ENCODE data around the gene PDPK1. TPM values are rescaled to one million over a fixed set of nuclear protein-coding genes. Genes with fewer than 3 reads are reported as not detected.
"Not testable (repeated sequence)": the region's sequence is repeated elsewhere in the genome, so short reads cannot be mapped to it uniquely, and the experiment has no call there.

Gene PDPK1
- total RNA-seq, 2 experiments from 2014 or later: 14.4 to 40.6 TPM

DNA sequence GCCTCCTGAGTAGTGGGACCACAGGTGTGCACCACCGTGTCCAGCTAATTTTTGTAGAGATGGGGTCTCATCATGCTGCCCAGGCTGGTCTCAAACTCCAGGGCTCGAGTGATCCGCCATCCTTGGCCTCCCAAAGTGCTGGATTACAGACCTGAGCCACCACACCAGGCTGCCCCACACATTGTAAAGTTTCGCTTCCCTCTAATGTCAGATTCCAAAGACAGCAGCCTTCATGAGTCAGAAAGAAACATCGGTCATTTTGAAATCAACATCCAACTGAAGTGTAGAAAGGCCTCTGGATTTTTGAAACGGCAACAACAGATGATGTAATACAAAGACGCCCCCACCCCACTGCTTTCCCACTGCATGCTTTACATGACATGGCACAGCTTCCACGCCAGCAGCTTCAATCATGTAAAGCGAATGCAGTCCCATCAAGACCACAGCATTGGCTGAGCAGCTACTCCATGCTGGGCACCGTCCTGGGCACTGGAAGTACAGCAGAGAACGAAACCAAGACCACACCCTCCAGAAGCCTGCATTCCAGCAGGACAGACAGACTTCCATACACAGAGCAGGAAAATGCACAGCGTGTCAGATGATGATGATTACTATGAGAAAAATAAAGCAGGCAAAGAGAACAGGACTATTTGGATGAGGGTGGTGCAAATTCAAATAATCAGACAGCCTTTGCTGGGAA lies 107.1 kb downstream of the PDPK1 start:
- H4K20me1 ChIP-seq (ENCODE audit: insufficient read depth, low read length); H3K9me3 ChIP-seq (ENCODE audit: low read length); H3K9me2 ChIP-seq (ENCODE audit: insufficient read depth, low read length); H3K79me2 ChIP-seq (ENCODE audit: insufficient read depth, low read depth, low read length); H3K4me2 ChIP-seq (ENCODE audit: low read length); H3K36me3 ChIP-seq (ENCODE audit: insufficient read depth, low read length); H3K4me1 ChIP-seq (ENCODE audit: insufficient read depth, low read length, poor library complexity, severe bottlenecking); H3K27ac ChIP-seq (ENCODE audit: low read depth, low read length, poor library complexity, severe bottlenecking); intact Hi-C loops (cut with micrococcal nuclease; ENCODE audit: unreplicated experiment); DNase-seq (ENCODE audit: low spot score); POLR2A ChIA-PET; H3K4me3 ChIP-seq (ENCODE audit: low read depth, low read length, poor library complexity, severe bottlenecking); H2AFZ ChIP-seq (ENCODE audit: low read length); BruUV-seq (replicated peaks); CTCF ChIA-PET (ENCODE audit: unreplicated experiment): not testable (repeated sequence)

DNA sequence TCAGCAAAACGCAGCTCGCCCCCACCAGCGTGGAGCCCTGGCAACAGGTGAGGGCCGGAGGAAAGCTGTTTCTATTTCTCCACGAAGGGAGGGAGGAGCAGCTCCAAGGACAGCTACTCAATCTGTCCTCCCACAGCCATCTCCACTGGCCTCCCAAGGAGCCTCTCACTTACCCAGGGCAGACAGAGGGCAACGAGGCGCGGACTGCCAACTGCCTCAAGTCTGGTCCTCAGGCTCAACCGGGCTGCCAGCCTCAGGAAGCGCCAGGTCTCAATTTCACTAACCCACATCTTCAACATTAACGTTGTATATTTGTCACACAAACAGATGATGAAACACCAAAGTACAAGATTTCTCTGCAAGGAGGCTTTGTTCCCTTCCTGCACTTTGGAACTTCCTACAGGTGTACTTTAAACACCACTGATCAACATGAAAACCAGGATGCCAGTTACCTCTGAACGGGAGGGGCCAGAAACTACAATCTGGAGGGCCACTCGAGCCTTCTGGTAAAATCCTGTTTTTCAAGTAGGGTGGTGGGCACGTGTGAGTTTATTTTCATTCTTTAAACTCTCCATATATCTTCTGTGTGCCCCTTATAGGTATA lies 113.5 kb downstream of the PDPK1 start:
- H3K27ac ChIP-seq (ENCODE audit: low read depth, low read length, poor library complexity, severe bottlenecking); BruUV-seq (replicated peaks); CTCF ChIA-PET (ENCODE audit: unreplicated experiment); H3K4me2 ChIP-seq (ENCODE audit: low read length); H3K4me3 ChIP-seq (ENCODE audit: low read depth, low read length, poor library complexity, severe bottlenecking); H3K36me3 ChIP-seq (ENCODE audit: insufficient read depth, low read length); H3K9me2 ChIP-seq (ENCODE audit: insufficient read depth, low read length); H3K4me1 ChIP-seq (ENCODE audit: insufficient read depth, low read length, poor library complexity, severe bottlenecking); H3K79me2 ChIP-seq (ENCODE audit: insufficient read depth, low read depth, low read length); H2AFZ ChIP-seq (ENCODE audit: low read length); H3K9me3 ChIP-seq (ENCODE audit: low read length); DNase-seq (ENCODE audit: low spot score); POLR2A ChIA-PET; intact Hi-C loops (cut with micrococcal nuclease; ENCODE audit: unreplicated experiment); H4K20me1 ChIP-seq (ENCODE audit: insufficient read depth, low read length): not testable (repeated sequence)

Small RNAs within 50 kb of the gene (microRNA-seq; reads per million reads assigned to microRNA genes)
- 6.8 reads per million for gene MIR3178 (ENCODE audit: borderline replicate concordance)

Small RNAs within 50 kb of the gene (small RNA-seq; reads per million reads assigned to genes)
- gene AC093525.1 (not detected), gene MIR3178 (not detected)

Other genes starting within 250 kb of the PDPK1 start
- not detected in 2 replicates for gene ABCA3, start 197.3 kb upstream of the PDPK1 start, total RNA-seq (2014; rRNA removed; shearing (Covaris generic))
- 0.23 TPM in 1 of 2 replicates, not detected in the other for gene ABCA3, start 197.3 kb upstream of the PDPK1 start, total RNA-seq (2022)
- gene CCNF, start 108.6 kb upstream of the PDPK1 start, total RNA-seq (2014; rRNA removed; shearing (Covaris generic)): 71.5 and 82.1 TPM in 2 replicates
- 83.3 and 93.0 TPM in 2 replicates for gene CCNF, start 108.6 kb upstream of the PDPK1 start, total RNA-seq (2022)
- gene TEDC2, start 77.9 kb upstream of the PDPK1 start, total RNA-seq (2014; rRNA removed; shearing (Covaris generic)): 89.3 and 110 TPM in 2 replicates
- 48.0 and 56.0 TPM in 2 replicates for gene TEDC2, start 77.9 kb upstream of the PDPK1 start, total RNA-seq (2022)
- 2.3 and 4.8 TPM in 2 replicates for gene NTN3, start 66.7 kb upstream of the PDPK1 start, total RNA-seq (2014; rRNA removed; shearing (Covaris generic))
- gene NTN3, start 66.7 kb upstream of the PDPK1 start, total RNA-seq (2022): 1.5 and 1.7 TPM in 2 replicates
- 19.8 and 23.4 TPM in 2 replicates for gene TBC1D24, start 62.9 kb upstream of the PDPK1 start, total RNA-seq (2014; rRNA removed; shearing (Covaris generic))
- gene TBC1D24, start 62.9 kb upstream of the PDPK1 start, total RNA-seq (2022): 29.9 and 34.7 TPM in 2 replicates
- 15.0 and 16.4 TPM in 2 replicates for gene ATP6V0C, start 24.1 kb upstream of the PDPK1 start, total RNA-seq (2014; rRNA removed; shearing (Covaris generic))
- gene ATP6V0C, start 24.1 kb upstream of the PDPK1 start, total RNA-seq (2022): 87.4 and 94.3 TPM in 2 replicates
- 48.4 and 51.8 TPM in 2 replicates for gene AMDHD2, start 17.6 kb upstream of the PDPK1 start, total RNA-seq (2014; rRNA removed; shearing (Covaris generic))
- 47.1 and 59.7 TPM in 2 replicates for gene AMDHD2, start 17.6 kb upstream of the PDPK1 start, total RNA-seq (2022)
- gene CEMP1, start 6.6 kb upstream of the PDPK1 start, total RNA-seq (2014; rRNA removed; shearing (Covaris generic)): 0.25 TPM in 1 of 2 replicates, not detected in the other
- 0.35 and 0.55 TPM in 2 replicates for gene CEMP1, start 6.6 kb upstream of the PDPK1 start, total RNA-seq (2022)
- gene KCTD5, start 144.5 kb downstream of the PDPK1 start, total RNA-seq (2014; rRNA removed; shearing (Covaris generic)): 18.9 and 34.6 TPM in 2 replicates
- 25.2 and 25.8 TPM in 2 replicates for gene KCTD5, start 144.5 kb downstream of the PDPK1 start, total RNA-seq (2022)
- 1.3 and 2.7 TPM in 2 replicates for gene PRSS27, start 182.2 kb downstream of the PDPK1 start, total RNA-seq (2014; rRNA removed; shearing (Covaris generic))
- gene PRSS27, start 182.2 kb downstream of the PDPK1 start, total RNA-seq (2022): 5.7 and 7.7 TPM in 2 replicates
- 206 and 208 TPM in 2 replicates for gene SRRM2, start 214.6 kb downstream of the PDPK1 start, total RNA-seq (2014; rRNA removed; shearing (Covaris generic))
- gene SRRM2, start 214.6 kb downstream of the PDPK1 start, total RNA-seq (2022): 819 and 825 TPM in 2 replicates
- 282 and 285 TPM in 2 replicates for gene ELOB, start 239.3 kb downstream of the PDPK1 start, total RNA-seq (2014; rRNA removed; shearing (Covaris generic))
- 204 and 209 TPM in 2 replicates for gene ELOB, start 239.3 kb downstream of the PDPK1 start, total RNA-seq (2022)
- not detected in 2 replicates for gene PRSS33, start 249.5 kb downstream of the PDPK1 start, total RNA-seq (2014; rRNA removed; shearing (Covaris generic))
- not detected in 2 replicates for gene PRSS33, start 249.5 kb downstream of the PDPK1 start, total RNA-seq (2022)

Data from OCI-LY7 (cell line).